Omental fat pad (tissue), 4 donors: Measurements from ENCODE around the gene LRRC42. TPM values are rescaled to one million over a fixed set of nuclear protein-coding genes. Genes with fewer than 3 reads are reported as not detected.

Source experiments
- ATAC-seq: fragments of 150-250 bp; one replicate; pipeline ENCODE4 v1.9.1; 2016; ENCODE audit warnings: mild to moderate bottlenecking, moderate library complexity; ENCODE audit not compliant: low FRiP score
- DNase-seq: peaks from one replicate; pipeline ENCODE4 v3.0.0-alpha.2; 2019; ENCODE audit warnings: low spot score
- CTCF ChIP-seq, 3 donors: fragments of 450-650 bp; IDR thresholded peaks; one replicate each; pipeline ENCODE4 v1.5.1; 2016 to 2017; ENCODE audit warnings: antibody characterized with exemption in 3 of 3, mild to moderate bottlenecking in 3 of 3, moderate library complexity in 2 of 3
- total RNA-seq, 4 donors: library from RNA; depleted of rRNA; stranded (reverse); fragments of >200 nt; gene quantifications; one replicate each; pipeline ENCODE4 v1.1.0, GENCODE V29; 2016

Gene LRRC42
- total RNA-seq, 4 donors from 2014 or later = 12.6 to 22.8 (median 16.7) TPM

- no peak for ATAC-seq
- no peak for DNase-seq
- no peak for TF ChIP-seq CTCF (IDR thresholded peaks at IDR 0.05)
Observed at GRCh38 chr1:54011316-54012007, 65.3 kb downstream of the LRRC42 start.

- TF ChIP-seq CTCF (IDR thresholded peaks at IDR 0.05) = no peak
- DNase-seq = no peak
- ATAC-seq = no peak
Observed at GRCh38 chr1:54012008-54012325, 65.8 kb downstream of the LRRC42 start.

- no peak for TF ChIP-seq CTCF (IDR thresholded peaks at IDR 0.05)
- no peak for ATAC-seq
- DNase-seq = no peak
Observed at GRCh38 chr1:54012863-54013262, 66.7 kb downstream of the LRRC42 start.

- no peak for ATAC-seq
- TF ChIP-seq CTCF (IDR thresholded peaks at IDR 0.05) = no peak
- no peak for DNase-seq
Observed at GRCh38 chr1:54013393-54014008, 67.4 kb downstream of the LRRC42 start.

GRCh38 chr1:54014009-54014629 is 68.0 kb downstream of the LRRC42 start:
- ATAC-seq (no peak), DNase-seq (no peak)
- no peak for TF ChIP-seq CTCF (IDR thresholded peaks at IDR 0.05)

GRCh38 chr1:54016343-54017282 is 70.5 kb downstream of the LRRC42 start:
- DNase-seq (no peak), ATAC-seq (peak; percentile 49)
- TF ChIP-seq CTCF (IDR thresholded peaks at IDR 0.05) = no peak

Other genes with a start within 250 kb of the LRRC42 start
- 1 to 10 TPM in 2 of 4 donors, under 1 TPM in 2; 0.19 to 1.4 (median 0.75) TPM for gene GLIS1, start 207.2 kb upstream of the LRRC42 start, total RNA-seq
- gene NDC1, start 108.1 kb upstream of the LRRC42 start, total RNA-seq = 10 to 100 TPM in 3 of 4 donors, 1 to 10 TPM in 1; 9.2 to 16.3 (median 11.8) TPM
- gene YIPF1, start 56.6 kb upstream of the LRRC42 start, total RNA-seq = 10 to 100 TPM; 14.8 to 29.4 (median 21.0) TPM
- not detected for gene DIO1, start 52.2 kb upstream of the LRRC42 start, total RNA-seq
- gene IFT25, start 651 bp upstream of the LRRC42 start, total RNA-seq = 10 to 100 TPM; 11.6 to 24.6 (median 15.5) TPM
- gene LDLRAD1, start 71.8 kb downstream of the LRRC42 start, total RNA-seq = not detected
- gene TMEM59, start 106.9 kb downstream of the LRRC42 start, total RNA-seq = 100 to 1,000 TPM; 231 to 408 (median 355) TPM
- 1 to 10 TPM; 1.6 to 6.8 (median 3.7) TPM for gene TCEANC2, start 107.3 kb downstream of the LRRC42 start, total RNA-seq
- under 1 TPM in 1 of 4 donors, not detected in 3; 0.19 TPM for gene CDCP2, start 206.7 kb downstream of the LRRC42 start, total RNA-seq